ENCODE measurements around the gene SF1.

The SF1 gene

GRCh38 chr11:64778223-64778472 is 194 bp downstream of the SF1 start:
- no peak for DNase-seq (ENCODE audit: low read depth in 2 of 2)

GRCh38 chr11:64777449-64778222 is 706 bp downstream of the SF1 start:
- DNase-seq (ENCODE audit: low read depth in 2 of 2) = peak; percentile 54 to 69

- no peak for DNase-seq (ENCODE audit: low read depth in 2 of 2)
Observed at GRCh38 chr11:64776875-64777274, 1.5 kb downstream of the SF1 start.

- DNase-seq (ENCODE audit: low read depth in 2 of 2) = no peak
Observed at GRCh38 chr11:64776425-64776824, 1.9 kb downstream of the SF1 start.

GRCh38 chr11:64774144-64774543 is 4.2 kb downstream of the SF1 start:
- no peak for DNase-seq (ENCODE audit: low read depth in 2 of 2)

GRCh38 chr11:64772303-64773018 is 5.9 kb downstream of the SF1 start:
- DNase-seq (ENCODE audit: low read depth in 2 of 2) = no peak

- no peak for DNase-seq (ENCODE audit: low read depth in 2 of 2)
Observed at GRCh38 chr11:64771861-64772260, 6.5 kb downstream of the SF1 start.

GRCh38 chr11:64770120-64770519 is 8.2 kb downstream of the SF1 start:
- no peak for DNase-seq (ENCODE audit: low read depth in 2 of 2)

GRCh38 chr11:64769283-64769682 is 9.1 kb downstream of the SF1 start:
- no peak for DNase-seq (ENCODE audit: low read depth in 2 of 2)

- DNase-seq (ENCODE audit: low read depth in 2 of 2) = no peak
Observed at GRCh38 chr11:64768300-64768694, 10.0 kb downstream of the SF1 start.

GRCh38 chr11:64767344-64768299 is 10.7 kb downstream of the SF1 start:
- DNase-seq (ENCODE audit: low read depth in 2 of 2) = peak; percentile 37 to 62

- DNase-seq (ENCODE audit: low read depth in 2 of 2) = no peak
Observed at GRCh38 chr11:64766881-64767280, 11.5 kb downstream of the SF1 start.

GRCh38 chr11:64765851-64766665 is 12.3 kb downstream of the SF1 start:
- DNase-seq (ENCODE audit: low read depth in 2 of 2) = no peak

- DNase-seq (ENCODE audit: low read depth in 2 of 2) = no peak
Observed at GRCh38 chr11:64765291-64765850, 13.0 kb downstream of the SF1 start.

- DNase-seq (ENCODE audit: low read depth in 2 of 2) = no peak
Observed at GRCh38 chr11:64764753-64765152, 13.6 kb downstream of the SF1 start.

- peak; percentile 51 to 65 for DNase-seq (ENCODE audit: low read depth in 2 of 2)
Observed at GRCh38 chr11:64764040-64764611, 14.2 kb downstream of the SF1 start.

GRCh38 chr11:64763526-64764039 is 14.8 kb downstream of the SF1 start:
- DNase-seq (ENCODE audit: low read depth in 2 of 2) = no peak

- DNase-seq (ENCODE audit: low read depth in 2 of 2) = no peak
Observed at GRCh38 chr11:64762674-64763525, 15.4 kb downstream of the SF1 start.

GRCh38 chr11:64762277-64762673 is 16.1 kb downstream of the SF1 start:
- DNase-seq (ENCODE audit: low read depth in 2 of 2) = no peak
